GM11168 (cell line): ENCODE data around the gene HES5.
"Not testable (repeated sequence)": the region's sequence is repeated elsewhere in the genome, so short reads cannot be mapped to it uniquely, and the experiment has no call there.

Experiments used
- in situ Hi-C: fragments of 300-500 bp; cut with MboI; formaldehyde crosslinking; loops from one replicate; pipeline ENCODE4 v1.12.0; 2022; ENCODE audit warnings: low sequenced_read_pairs; ENCODE audit not compliant: unreplicated experiment

HES5 gene, protein sequence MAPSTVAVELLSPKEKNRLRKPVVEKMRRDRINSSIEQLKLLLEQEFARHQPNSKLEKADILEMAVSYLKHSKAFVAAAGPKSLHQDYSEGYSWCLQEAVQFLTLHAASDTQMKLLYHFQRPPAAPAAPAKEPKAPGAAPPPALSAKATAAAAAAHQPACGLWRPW

DNA sequence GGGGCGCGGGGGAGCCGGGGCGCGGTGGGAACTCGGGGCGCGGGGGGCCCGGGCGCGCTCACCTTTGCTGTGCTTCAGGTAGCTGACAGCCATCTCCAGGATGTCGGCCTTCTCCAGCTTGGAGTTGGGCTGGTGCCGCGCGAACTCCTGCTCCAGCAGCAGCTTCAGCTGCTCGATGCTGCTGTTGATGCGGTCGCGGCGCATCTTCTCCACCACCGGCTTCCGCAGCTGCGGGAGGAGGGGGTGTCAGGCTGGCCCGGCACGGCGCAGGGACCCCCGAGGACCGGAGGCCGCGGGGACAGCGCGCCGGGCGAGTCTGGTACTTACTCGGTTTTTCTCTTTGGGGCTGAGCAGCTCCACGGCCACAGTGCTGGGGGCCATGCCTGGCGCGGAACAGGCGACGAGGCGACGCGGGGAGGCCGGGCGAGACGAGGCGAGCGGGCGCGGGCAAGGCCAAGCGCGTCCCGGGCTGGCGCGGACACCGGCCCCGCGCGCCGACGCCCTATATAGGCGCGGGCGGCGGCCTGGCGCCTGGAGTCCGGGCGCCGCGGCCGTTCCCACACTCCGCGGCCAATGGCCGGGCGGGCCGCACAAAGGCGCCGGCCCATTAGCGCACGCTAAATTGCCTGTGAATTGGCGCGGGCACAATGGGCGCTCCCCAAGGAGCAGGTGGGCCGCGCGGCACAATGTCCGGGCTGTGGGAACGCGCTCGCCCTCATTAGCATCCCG is at the start of gene HES5:
Gene HES5, minus strand, starts transcription at position 480 of the 729 bp plus-strand sequence. Its CDS starts 99 bp downstream, at position 381.
- in situ Hi-C loops, result loop anchor here (10.0 kb wide), 1 partner anchor 105 kb away; no protein-coding TSS in a partner anchor

DNA sequence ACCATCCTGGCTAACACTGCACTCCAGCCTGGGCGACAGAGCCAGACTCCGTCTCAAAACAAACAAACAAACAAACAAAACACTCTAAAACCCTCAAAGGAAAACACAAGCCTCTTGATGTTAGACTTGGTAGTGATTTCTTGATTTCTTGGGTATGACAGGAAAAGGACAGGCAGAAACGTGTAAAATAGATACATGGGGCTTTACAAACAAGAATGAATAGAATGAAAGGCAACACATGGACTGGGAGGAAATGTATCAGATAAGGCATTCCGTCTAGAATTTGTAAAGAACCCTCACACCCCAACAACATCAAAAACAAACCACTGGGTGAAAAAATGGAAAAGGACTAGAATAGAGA is 48.7 kb upstream of the HES5 start:
- in situ Hi-C loops, result loop anchor here (25.0 kb wide), 1 partner anchor 391 kb away; the partner anchor contains the start of gene FAAP20

DNA sequence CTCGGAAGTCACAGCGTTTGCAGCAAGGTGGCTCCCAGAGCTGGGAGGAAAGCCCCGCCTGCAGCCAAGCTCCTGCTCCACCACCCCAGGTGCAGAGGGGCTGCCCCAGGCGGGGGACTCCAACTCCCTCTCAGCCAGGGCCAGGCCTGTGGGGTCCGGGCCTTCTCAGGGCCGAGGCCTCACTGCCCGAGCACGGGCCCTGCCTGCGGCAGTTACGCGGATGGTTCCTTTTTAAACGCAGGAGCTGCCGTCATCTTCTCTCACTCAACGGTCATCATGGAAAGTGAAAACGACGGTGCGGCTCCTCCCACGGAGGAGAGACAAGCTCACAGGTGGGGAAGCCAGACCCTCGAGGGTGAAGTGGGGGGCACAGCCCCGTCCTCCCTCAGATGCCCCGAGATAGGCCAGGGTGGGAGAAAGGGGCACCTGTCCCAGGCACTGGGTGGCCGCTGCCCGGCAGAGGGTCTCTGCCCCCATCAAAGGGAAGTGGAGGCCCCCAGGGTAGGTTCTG is 47.6 kb upstream of the HES5 start:
- in situ Hi-C loops, result loop anchor here (25.0 kb wide), 1 partner anchor 390 kb away; the partner anchor contains the start of gene FAAP20

DNA sequence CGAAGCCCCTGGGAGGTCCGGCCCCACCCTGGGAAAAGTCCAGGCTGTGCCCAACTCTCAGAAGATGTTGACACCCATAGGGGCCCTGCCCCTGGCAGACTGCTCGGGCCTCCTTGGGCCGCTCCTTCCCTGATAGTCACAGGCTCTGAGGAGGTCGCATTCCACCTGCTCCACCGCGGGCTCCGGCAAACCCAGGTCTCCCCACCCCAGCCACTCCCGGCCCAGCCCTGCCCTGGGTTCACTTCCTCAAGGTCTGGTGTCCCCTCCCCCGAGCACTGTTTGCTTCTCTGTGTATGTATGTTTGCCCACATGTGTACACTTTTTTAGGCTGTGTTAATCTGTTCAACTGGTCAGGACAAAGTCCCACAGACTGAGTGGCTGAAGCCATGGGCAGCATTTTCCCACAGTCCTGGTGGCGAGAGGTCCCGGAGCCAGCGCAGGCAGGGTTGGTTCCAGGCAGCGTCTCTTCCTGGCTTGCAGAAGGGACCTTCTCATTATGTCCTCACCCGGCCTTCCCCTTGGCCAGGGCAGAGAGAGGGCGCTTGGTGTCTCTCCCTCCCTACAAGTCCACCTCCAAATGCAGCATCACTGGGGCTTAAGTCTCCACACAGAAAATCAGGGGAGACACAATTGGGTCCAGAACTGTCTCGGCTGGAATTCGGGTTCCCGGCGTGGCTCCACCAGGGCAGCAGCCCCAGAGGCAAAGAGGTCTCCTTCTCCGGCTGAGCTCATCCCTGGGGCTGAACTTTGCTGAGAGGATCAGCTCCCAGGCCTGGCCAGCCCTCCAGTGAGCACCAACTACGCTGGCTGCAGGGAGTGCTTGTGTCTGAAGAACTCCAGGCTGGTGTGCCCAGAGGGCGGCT is 46.0 kb upstream of the HES5 start:
- in situ Hi-C loops, result loop anchor here (25.0 kb wide), 1 partner anchor 389 kb away; the partner anchor contains the start of gene FAAP20

DNA sequence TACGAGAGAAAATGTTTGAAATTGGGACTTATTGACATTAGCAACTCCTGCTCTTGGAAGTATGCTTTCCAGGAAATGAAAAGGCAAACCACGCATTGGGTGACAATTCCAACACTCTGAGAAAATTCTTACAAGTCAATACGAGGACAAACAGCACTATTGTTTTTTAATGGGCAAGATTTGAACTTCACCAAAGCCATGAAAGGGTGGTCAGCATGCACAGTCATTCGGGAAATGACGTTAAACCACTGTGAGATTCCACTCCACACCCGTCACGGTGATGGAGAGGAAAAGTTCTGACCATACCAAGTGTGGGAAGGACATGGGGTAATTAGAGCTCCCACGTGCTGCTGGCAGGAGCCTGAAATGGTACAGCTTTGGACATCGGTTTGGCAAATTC is 44.3 kb upstream of the HES5 start:
- in situ Hi-C loops, result no loop called here

DNA sequence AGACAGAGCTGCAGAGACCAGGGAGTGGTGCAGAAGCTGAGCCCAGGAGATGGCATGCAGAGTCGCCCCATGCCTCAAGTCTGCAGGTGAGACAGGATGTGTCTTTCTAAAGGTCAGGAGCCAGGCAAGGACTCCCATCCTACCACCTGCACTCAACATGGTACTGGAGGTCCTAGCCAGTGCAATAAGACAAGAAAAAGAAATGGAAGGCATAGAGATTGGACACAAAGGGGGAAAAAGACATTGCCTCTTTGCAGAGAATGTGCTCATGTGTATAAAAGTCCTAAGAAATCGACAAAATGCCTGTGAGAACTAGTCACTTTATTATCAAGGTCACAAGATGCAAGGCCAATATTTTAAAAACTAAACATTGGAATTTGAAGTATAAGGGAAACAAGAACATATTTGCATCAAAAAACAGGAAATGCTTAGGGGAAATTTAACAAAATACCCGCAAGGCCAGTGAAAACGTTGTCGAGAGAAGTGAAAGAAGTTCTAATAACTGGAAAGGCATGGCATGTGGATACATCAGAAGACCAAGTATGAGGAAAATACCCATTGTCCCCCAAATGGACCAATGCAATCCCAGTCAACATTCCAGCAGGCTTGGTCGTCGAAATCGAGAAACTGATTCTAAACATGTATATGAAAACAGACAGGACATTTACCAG is 43.3 kb upstream of the HES5 start:
- in situ Hi-C loops, result no loop called here

DNA sequence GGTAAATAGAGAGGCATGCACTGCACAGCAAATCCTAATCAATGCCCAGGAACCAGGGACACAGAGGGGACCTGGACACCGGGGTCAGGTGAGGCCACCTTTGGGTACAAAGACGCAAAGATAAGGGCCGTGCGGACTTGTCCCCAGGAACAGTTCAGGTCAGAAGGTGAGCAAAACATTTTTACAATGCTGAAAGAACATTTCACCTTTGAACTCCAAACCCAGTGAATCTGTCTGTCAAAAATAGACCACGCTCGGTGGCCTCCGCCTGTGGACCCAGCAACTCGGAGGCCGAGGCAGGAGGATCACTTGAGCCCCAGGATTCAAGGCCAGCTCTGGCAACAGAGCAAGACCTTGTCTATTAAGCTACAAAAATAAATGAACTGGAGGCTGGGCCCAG is 41.3 kb upstream of the HES5 start:
- in situ Hi-C loops, result no loop called here

DNA sequence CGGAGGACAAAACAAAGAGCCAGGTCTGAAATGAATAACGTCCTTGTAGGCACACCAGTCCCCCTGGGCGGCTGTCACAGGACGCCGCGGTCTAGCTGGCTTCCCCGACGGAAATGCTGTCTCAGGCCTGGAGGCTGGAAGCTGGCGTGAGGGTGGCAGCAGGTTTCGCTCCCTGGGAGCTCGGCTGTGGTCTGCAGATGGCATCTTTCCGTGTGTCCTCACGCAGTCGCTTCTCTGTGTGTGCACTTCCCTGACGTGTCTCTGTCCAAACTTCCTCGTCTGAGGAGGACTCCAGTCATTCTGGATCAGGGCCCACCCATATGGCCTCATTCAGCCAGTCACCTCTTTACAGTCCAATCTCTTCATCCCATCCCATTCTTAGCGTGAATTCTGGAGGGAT is 40.3 kb upstream of the HES5 start:
- in situ Hi-C loops, result no loop called here

DNA sequence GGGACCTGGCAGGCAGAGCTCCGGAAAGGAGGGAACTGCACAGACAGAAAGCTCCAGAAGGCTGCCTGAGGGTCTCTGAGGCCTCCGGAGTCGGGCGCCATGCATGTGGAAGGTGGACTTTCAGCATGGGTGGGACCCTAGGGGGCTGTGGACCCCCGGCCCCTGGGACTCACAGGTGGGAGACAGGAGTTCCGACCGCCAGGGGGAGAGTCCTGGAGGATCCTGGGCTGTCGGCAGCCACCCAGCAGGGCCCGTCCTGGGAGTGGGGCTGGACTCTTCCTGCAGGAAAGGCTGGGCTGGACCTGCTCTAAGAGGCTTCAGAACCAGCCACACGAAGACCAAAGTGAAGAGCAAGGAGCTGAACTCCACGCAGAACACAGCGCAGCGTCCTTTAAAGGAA is 39.6 kb upstream of the HES5 start:
- in situ Hi-C loops, result not testable (repeated sequence)

DNA sequence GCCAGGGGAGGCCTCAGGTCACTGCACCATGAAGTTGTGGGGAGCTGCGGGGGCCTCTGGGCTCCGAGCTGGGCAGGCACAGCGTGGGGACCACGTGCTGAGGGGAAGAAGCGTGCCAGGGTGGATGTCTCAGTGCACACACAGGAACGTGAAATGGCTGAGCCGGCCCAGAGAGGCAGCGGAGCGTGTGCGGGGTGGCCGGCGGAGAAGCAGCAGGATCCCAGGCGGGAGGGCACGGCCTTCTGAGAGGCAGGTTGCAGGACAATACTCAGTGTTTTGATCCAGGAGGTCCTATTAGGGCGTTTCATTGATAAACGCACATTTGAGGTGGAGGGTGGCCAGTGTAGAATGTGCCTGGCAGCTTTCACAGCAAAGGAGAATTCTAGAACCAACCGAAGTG is 39.0 kb upstream of the HES5 start:
- in situ Hi-C loops, result no loop called here

DNA sequence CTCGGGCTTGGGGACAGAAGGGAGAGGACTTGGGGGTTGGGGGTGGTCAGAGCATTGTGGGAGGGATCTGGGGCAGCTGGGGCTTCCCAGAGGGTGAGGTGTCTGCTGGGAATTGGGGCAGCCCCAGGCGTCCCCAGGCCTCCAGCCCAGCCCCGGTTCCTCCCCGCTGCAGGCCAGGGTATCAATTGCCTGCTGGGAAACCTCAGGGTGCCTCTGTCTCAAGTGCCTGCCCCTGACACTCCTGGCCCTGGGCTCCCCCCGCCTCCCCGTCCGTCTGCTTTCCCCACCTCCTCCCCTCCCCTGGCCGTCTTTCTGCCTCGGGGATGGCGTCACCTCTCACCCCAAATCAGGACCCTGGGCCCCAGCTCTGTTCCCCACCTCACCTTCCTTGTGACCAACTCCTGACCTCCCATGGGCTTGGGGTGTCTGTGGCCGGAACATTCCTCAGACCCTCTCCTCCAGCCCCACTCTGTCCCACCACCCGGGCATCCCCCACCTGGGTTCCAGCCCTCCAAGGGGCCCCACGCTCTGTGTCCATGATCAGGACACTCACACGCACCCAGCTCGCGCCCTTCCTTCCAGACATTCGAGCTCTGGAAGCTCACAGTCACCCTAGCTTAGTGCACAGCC is 38.2 kb upstream of the HES5 start:
- in situ Hi-C loops, result not testable (repeated sequence)

DNA sequence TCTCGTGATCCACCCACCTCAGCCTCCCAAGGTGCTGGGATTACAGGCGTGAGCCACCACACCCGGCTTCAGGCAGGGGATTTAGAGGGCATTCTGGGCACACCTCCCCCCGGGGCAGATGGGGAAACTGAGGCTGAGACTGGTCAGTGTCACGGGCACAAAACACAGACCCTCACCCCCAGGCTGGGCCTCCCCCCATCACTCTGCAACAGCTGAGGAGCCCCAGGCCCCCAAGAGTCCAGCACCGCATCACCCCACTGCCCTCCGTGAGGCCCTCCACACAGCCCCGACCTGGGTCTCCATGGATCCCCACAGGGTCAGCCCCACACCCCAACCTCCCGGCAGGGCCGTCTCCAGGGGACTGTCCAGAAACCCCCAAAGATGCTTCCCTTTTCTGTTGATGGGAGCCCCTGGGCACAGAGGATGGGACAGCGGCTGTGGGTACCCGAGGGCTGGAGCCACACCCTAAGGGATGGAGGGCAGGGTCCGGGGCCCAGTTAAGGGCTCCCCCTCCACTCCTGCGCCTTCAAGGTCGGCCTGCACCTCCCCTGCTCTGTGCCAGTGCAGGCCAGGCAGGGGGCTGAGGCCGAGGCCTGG is 37.1 kb upstream of the HES5 start:
- in situ Hi-C loops, result no loop called here

DNA sequence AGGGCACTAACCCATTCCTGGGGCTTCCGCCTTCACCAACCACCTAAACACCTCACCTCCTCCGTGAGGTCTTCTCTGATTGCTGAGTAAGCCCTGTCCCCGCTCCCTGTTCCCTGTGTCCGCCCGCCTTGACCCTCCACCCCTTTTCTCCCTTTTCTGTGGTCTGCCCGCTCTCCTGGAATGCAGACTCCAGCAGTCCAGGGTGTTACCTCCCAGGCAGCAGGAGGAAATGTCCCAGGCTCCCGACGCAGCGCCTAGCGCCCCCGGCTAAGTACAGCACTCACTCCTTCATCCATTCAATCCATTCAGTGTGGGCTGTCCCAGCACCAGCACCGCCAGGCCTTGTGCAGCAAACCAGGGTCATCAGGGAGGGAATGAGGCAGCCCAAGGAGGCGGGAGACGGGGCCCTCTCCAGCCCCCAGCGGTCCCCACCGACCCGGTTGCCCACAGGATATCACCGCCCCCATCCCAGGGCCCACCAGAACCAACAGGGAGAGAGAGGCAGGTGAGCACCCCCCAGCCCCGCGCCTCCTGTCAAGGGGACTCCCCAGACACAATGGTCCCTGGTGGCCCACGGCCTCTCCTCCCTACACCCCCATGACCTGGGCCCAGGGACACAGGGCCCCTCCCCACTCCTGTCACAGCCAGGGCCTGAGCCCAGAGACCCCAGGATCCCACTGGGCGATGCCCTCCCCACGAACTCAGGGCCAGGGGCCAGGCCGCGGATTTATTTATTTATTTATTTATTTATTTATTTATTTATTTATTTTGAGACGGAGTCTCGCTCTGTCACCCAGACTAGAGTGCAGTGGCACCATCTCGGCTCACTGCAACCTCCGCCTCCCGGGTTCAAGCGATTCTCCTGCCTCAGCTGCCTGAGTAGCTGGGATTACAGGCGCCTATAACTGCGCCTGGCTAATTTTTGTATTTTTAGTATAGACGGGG is 36.3 kb upstream of the HES5 start:
- in situ Hi-C loops, result no loop called here

DNA sequence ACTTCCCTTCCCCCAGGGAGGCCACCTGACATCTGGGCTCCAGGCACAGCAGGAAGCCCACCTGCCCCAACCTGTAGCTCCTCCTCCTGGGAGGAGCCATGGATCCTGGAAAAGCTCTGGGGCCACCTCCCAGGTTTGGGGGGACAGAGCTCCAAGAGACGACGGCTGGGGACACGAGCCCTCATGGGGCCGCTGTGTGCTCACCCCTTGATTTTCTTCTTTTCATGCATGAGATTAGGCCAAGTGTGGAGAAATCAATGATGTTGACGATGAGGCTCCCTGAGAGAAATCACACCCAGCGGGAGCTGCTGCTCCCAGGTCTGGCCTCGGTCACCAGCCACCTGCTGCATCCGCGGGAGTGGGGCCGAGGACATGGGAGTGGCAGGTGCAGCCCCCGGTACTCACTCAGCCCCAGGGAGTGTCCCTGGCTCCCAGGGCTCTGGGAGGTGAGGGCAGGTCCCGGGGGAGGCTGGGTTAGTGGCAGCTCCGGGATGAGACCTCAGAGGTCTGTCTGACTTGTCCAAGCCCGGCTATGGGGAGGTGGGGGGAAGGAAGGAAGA is 34.8 kb upstream of the HES5 start:
- in situ Hi-C loops, result no loop called here

DNA sequence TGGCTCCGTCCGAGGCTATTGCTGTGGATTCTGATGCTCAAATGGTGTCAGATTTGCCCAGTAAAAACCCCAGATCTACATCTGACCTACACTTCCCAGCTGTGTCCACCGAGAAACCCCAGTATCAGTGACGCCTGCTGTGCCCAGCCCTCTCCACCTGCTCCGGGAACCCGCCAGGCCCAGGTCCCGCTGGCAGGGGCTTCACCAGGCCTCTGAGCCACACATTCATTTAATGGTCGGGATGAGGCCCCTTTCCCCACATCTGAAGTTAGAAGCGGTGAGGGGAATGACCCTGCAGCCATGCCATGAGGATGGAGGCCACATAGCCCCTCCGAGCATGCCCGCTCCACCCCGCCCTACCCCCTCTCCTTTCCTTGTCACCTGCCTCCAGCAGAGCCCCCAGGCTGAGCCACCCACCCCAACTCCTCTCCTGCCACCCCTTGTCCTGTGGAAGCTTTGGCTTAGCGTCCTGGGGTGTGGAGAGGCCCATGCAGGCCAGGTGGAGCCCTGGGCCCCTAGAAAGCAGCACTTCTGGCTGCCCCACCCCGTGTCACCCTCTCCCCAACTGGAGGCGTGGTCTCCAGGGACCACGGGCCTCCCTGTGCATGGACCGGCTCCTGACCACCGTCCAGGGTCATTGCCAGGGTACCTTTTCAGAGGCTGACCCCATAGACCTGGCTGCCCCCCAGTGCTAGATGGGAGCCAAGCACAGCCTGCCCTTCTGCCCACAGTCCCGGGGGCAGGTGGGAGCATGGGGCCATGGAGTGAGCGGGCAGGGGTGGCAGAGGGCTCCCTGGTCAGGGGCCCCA is 34.1 kb upstream of the HES5 start:
- in situ Hi-C loops, result no loop called here

DNA sequence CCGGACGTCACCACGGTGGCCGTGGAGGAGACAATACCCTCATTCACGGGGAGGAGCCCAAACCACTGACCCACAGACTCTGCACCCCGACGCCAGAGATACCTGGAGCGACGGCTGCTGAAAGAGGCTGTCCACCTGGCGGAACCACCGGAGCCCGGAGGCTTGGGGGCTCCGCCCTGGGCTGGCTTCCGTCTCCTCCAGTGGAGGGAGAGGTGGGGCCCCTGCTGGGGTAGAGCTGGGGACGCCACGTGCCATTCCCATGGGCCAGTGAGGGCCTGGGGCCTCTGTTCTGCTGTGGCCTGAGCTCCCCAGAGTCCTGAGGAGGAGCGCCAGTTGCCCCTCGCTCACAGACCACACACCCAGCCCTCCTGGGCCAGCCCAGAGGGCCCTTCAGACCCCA is 33.1 kb upstream of the HES5 start:
- in situ Hi-C loops, result no loop called here
